ENCODE results near the gene PTPRD. TPM values are rescaled to one million over a fixed set of nuclear protein-coding genes. Genes with fewer than 3 reads are reported as not detected.

PTPRD gene
- total RNA-seq, 1 donor from 2014 or later, result 197 TPM

- no peaks in the 10 kb centered on the region for H3K4me1 Mint-ChIP-seq (ENCODE audit: unreplicated experiment)
Observed at GRCh38 chr9:10014889-10015288, 597.9 kb downstream of the PTPRD start.

GRCh38 chr9:10009401-10009800, 603.4 kb downstream of the PTPRD start:
- H3K36me3 Mint-ChIP-seq, result no peaks in the 10 kb centered on the region
- no peak overlapping the region for H3K27ac Mint-ChIP-seq
- TF ChIP-seq CTCF (conservative IDR thresholded peaks at IDR 0.05), result no peak
- no peak for DNase-seq (ENCODE audit: extremely low spot score, unreplicated experiment)
- H3K4me1 Mint-ChIP-seq (ENCODE audit: unreplicated experiment), result peaks cover 5% of the 10 kb centered on the region
- no peaks in the 10 kb centered on the region for H3K9me3 Mint-ChIP-seq
- no peaks in the 10 kb centered on the region for H3K27me3 Mint-ChIP-seq
- no peak overlapping the region for H3K4me3 Mint-ChIP-seq

More at GRCh38 chr9:10014889-10015288, 597.9 kb downstream of the PTPRD start:
- H3K27ac Mint-ChIP-seq, result no peak overlapping the region
- TF ChIP-seq CTCF (conservative IDR thresholded peaks at IDR 0.05), result no peak
- DNase-seq (ENCODE audit: extremely low spot score, unreplicated experiment), result no peak
- H3K4me3 Mint-ChIP-seq, result no peak overlapping the region
- H3K36me3 Mint-ChIP-seq, result no peaks in the 10 kb centered on the region
- no peaks in the 10 kb centered on the region for H3K27me3 Mint-ChIP-seq
- H3K9me3 Mint-ChIP-seq, result no peaks in the 10 kb centered on the region

- no peaks in the 10 kb centered on the region for H3K9me3 Mint-ChIP-seq
- H3K4me3 Mint-ChIP-seq, result no peak overlapping the region
- peaks cover 5% of the 10 kb centered on the region for H3K4me1 Mint-ChIP-seq (ENCODE audit: unreplicated experiment)
- DNase-seq (ENCODE audit: extremely low spot score, unreplicated experiment), result no peak
- no peak overlapping the region for H3K27ac Mint-ChIP-seq
- H3K27me3 Mint-ChIP-seq, result no peaks in the 10 kb centered on the region
- no peak for TF ChIP-seq CTCF (conservative IDR thresholded peaks at IDR 0.05)
- no peaks in the 10 kb centered on the region for H3K36me3 Mint-ChIP-seq
Observed at GRCh38 chr9:10008101-10008799, 604.6 kb downstream of the PTPRD start.

GRCh38 chr9:10007356-10007755, 605.4 kb downstream of the PTPRD start:
- no peaks in the 10 kb centered on the region for H3K36me3 Mint-ChIP-seq
- H3K9me3 Mint-ChIP-seq, result no peaks in the 10 kb centered on the region
- DNase-seq (ENCODE audit: extremely low spot score, unreplicated experiment), result no peak
- no peak overlapping the region for H3K27ac Mint-ChIP-seq
- no peaks in the 10 kb centered on the region for H3K27me3 Mint-ChIP-seq
- TF ChIP-seq CTCF (conservative IDR thresholded peaks at IDR 0.05), result no peak
- H3K4me3 Mint-ChIP-seq, result no peak overlapping the region
- H3K4me1 Mint-ChIP-seq (ENCODE audit: unreplicated experiment), result peaks cover 5% of the 10 kb centered on the region

- Mint-ChIP-seq H3K4me1 (ENCODE audit: unreplicated experiment) (peaks cover 5% of the 10 kb centered on the region), H3K36me3 (no peaks in the 10 kb centered on the region), H3K4me3 (no peak overlapping the region), H3K27ac (no peak overlapping the region), H3K27me3 (no peaks in the 10 kb centered on the region), H3K9me3 (no peaks in the 10 kb centered on the region)
- no peak for DNase-seq (ENCODE audit: extremely low spot score, unreplicated experiment)
- TF ChIP-seq CTCF (conservative IDR thresholded peaks at IDR 0.05), result no peak
Observed at GRCh38 chr9:10005206-10005605, 607.6 kb downstream of the PTPRD start.
